Suprapubic skin (tissue), 4 donors: ENCODE data around the gene TXNRD3.

Source experiments
- POLR2A ChIP-seq, 2 donors: fragments of 450-650 bp; IDR thresholded peaks; one replicate each; pipeline ENCODE4 v1.6.1; 2017; ENCODE audit warnings: antibody characterized with exemption in 2 of 2, mild to moderate bottlenecking in 2 of 2, moderate library complexity in 2 of 2
- POLR2AphosphoS5 ChIP-seq, 3 donors: sonication (generic); formaldehyde crosslinking; IDR thresholded peaks; one replicate each; pipeline ENCODE4 v1.6.1; 2017; ENCODE audit warnings: antibody characterized with exemption in 3 of 3
- TF ChIP-seq, protein P1 (sequence below), 2 donors: fragments of 200-600 bp in 1 of 2; fragments of 450-650 bp in 1 of 2; sonication (generic) in 1 of 2; IDR thresholded peaks; one replicate each; pipeline ENCODE4 v1.5.1; 2016 to 2019; ENCODE audit warnings: antibody characterized with exemption in 2 of 2, mild to moderate bottlenecking in 1 of 2, moderate library complexity in 1 of 2

DNA sequence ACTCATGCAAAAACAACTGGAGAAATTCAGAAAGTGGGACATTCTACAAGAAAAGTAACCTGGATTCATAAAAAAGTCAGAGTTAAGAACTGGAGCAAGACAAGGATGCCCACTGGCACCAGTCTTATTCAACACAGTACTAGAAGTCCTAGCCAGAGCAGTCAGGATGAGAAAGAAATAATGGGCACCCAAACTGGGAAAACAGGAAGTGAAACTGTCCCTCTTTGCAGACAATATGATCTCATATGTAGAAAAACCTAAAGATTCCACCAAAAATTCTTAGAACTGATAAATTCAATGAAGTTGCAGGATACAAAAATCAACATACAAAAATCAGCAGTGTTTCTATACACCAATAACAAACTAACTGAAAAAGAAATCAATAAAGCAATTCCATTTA is 37.4 kb downstream of the TXNRD3 start:
- TF ChIP-seq, protein P1, sequence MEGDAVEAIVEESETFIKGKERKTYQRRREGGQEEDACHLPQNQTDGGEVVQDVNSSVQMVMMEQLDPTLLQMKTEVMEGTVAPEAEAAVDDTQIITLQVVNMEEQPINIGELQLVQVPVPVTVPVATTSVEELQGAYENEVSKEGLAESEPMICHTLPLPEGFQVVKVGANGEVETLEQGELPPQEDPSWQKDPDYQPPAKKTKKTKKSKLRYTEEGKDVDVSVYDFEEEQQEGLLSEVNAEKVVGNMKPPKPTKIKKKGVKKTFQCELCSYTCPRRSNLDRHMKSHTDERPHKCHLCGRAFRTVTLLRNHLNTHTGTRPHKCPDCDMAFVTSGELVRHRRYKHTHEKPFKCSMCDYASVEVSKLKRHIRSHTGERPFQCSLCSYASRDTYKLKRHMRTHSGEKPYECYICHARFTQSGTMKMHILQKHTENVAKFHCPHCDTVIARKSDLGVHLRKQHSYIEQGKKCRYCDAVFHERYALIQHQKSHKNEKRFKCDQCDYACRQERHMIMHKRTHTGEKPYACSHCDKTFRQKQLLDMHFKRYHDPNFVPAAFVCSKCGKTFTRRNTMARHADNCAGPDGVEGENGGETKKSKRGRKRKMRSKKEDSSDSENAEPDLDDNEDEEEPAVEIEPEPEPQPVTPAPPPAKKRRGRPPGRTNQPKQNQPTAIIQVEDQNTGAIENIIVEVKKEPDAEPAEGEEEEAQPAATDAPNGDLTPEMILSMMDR (IDR thresholded peaks at IDR 0.05), result no peak
- no peak for TF ChIP-seq POLR2AphosphoS5 (IDR thresholded peaks at IDR 0.05)
- no peak for TF ChIP-seq POLR2A (IDR thresholded peaks at IDR 0.05)
